HepG2 (cell line): ENCODE results near the gene SLC29A1. TPM values are rescaled to one million over a fixed set of nuclear protein-coding genes. Genes with fewer than 3 reads are reported as not detected.

Experiments
- ASH2L ChIP-seq: fragments of 300-600, 200-600 bp; sonication (generic); IDR thresholded peaks from 2 replicates; pipeline ENCODE4 v1.7.0; 2017; ENCODE audit warnings: low read depth, mild to moderate bottlenecking, moderate library complexity, mixed read lengths, low read length; ENCODE audit not compliant: insufficient read length
- DNMT1 ChIP-seq: sonication (generic); formaldehyde crosslinking; IDR thresholded peaks from 2 replicates; pipeline ENCODE4 v1.5.1; 2020; ENCODE audit warnings: mild to moderate bottlenecking, missing genetic modification reagents
- GFI1 ChIP-seq: sonication (generic); formaldehyde crosslinking; IDR thresholded peaks from 2 replicates; pipeline ENCODE4 v1.5.0; 2020; ENCODE audit warnings: missing genetic modification reagents, mild to moderate bottlenecking, borderline replicate concordance
- HMG20B ChIP-seq: conservative IDR thresholded peaks from 2 replicates; pipeline ENCODE4 v1.6.1; 2016; ENCODE audit warnings: missing genetic modification reagents, missing compliant biosample characterization
- KAT7 ChIP-seq: IDR thresholded peaks from 2 replicates; pipeline ENCODE4 v1.6.1; 2018; ENCODE audit warnings: borderline replicate concordance, missing compliant biosample characterization
- KDM4B ChIP-seq: sonication (generic); formaldehyde crosslinking; IDR thresholded peaks from 2 replicates; pipeline ENCODE4 v1.4.0; 2020; ENCODE audit warnings: missing genetic modification reagents
- MED13 ChIP-seq: sonication (generic); formaldehyde crosslinking; IDR thresholded peaks from 2 replicates; pipeline ENCODE4 v1.5.0; 2020; ENCODE audit warnings: missing genetic modification reagents
- MTA1 ChIP-seq: sonication (generic); formaldehyde crosslinking; IDR thresholded peaks from 2 replicates; pipeline ENCODE4 v1.4.0; 2020; ENCODE audit warnings: missing genetic modification reagents, mild to moderate bottlenecking, borderline replicate concordance
- MTF1 ChIP-seq: sonication (generic); formaldehyde crosslinking; IDR thresholded peaks from 2 replicates; pipeline ENCODE4 v1.5.0; 2020; ENCODE audit warnings: missing genetic modification reagents
- NFE2L1 ChIP-seq: sonication (generic); formaldehyde crosslinking; IDR thresholded peaks from 2 replicates; pipeline ENCODE4 v1.4.0; 2020; ENCODE audit warnings: missing genetic modification reagents, mild to moderate bottlenecking, borderline replicate concordance
- NFYB ChIP-seq: sonication (generic); formaldehyde crosslinking; IDR thresholded peaks from 2 replicates; pipeline ENCODE4 v1.4.0; 2020; ENCODE audit warnings: missing genetic modification reagents
- ONECUT2 ChIP-seq: sonication (generic); formaldehyde crosslinking; IDR thresholded peaks from 2 replicates; pipeline ENCODE4 v1.4.0; 2020; ENCODE audit warnings: missing genetic modification reagents
- PAF1 ChIP-seq: IDR thresholded peaks from 2 replicates; pipeline ENCODE4 v1.6.1; 2016; ENCODE audit warnings: missing genetic modification reagents, missing compliant biosample characterization
- SALL2 ChIP-seq: sonication (generic); formaldehyde crosslinking; IDR thresholded peaks from 2 replicates; pipeline ENCODE4 v1.8.1; 2023; ENCODE audit warnings: mild to moderate bottlenecking, missing genetic modification reagents, inconsistent platforms
- SRSF9 ChIP-seq: fragments of 200-400 bp; formaldehyde crosslinking; IDR thresholded peaks from 2 replicates; pipeline ENCODE4 v1.6.1; 2018; ENCODE audit warnings: borderline replicate concordance, mild to moderate bottlenecking, low read depth, low read length; ENCODE audit not compliant: insufficient read depth, poor library complexity, severe bottlenecking
- TCF7L2 ChIP-seq: IDR thresholded peaks from 2 replicates; pipeline ENCODE4 v1.6.1; 2011; ENCODE audit warnings: mild to moderate bottlenecking, low read depth, low read length, moderate library complexity
- ZBTB7A ChIP-seq: sonication (generic); formaldehyde crosslinking; IDR thresholded peaks from 2 replicates; pipeline ENCODE4 v1.8.0; 2022; ENCODE audit warnings: mild to moderate bottlenecking, missing genetic modification reagents
- ZKSCAN5 ChIP-seq: sonication (generic); formaldehyde crosslinking; IDR thresholded peaks from 2 replicates; pipeline ENCODE4 v1.5.1; 2020; ENCODE audit warnings: mild to moderate bottlenecking, missing genetic modification reagents
- ZNF780A ChIP-seq: sonication (generic); formaldehyde crosslinking; IDR thresholded peaks from 2 replicates; pipeline ENCODE4 v1.8.0; 2022; ENCODE audit warnings: mild to moderate bottlenecking, missing genetic modification reagents, moderate library complexity
- ZNF781 ChIP-seq: sonication (generic); formaldehyde crosslinking; IDR thresholded peaks from 2 replicates; pipeline ENCODE4 v1.5.1; 2020; ENCODE audit warnings: borderline replicate concordance, mild to moderate bottlenecking, missing genetic modification reagents; ENCODE audit errors: not compliant biosample characterization
- ZNF841 ChIP-seq: sonication (generic); formaldehyde crosslinking; IDR thresholded peaks from 2 replicates; pipeline ENCODE4 v1.8.1; 2023; ENCODE audit warnings: missing genetic modification reagents, borderline replicate concordance
- polyA plus RNA-seq, 8 experiments: library from polyadenylated mRNA; depleted of rRNA in 3 of 8; stranded (reverse) in 7 of 8; unstranded in 1 of 8; fragments of >200 nt; fragmentation: Illumina TruSeq in 4 of 8; extraction: Trizol in 4 of 8; gene quantifications; 2 replicates each; pipeline versions ENCODE4 v1.2.1 to v1.2.3, GENCODE V29; 2011 to 2016; ENCODE audit warnings: low read depth in 4 of 8, missing spikeins in 1 of 8, mixed read lengths in 1 of 8; ENCODE audit not compliant: insufficient read depth in 1 of 8
- total RNA-seq, 5 experiments: library from RNA; depleted of rRNA; stranded (reverse); fragments of >200 nt; fragmentation: Illumina TruSeq; extraction: Trizol; gene quantifications; 2 replicates each; pipeline ENCODE4 v1.2.3, GENCODE V29; 2016; ENCODE audit warnings: low read depth in 1 of 5
- TF ChIP-seq, protein P1 (sequence below): sonication (generic); formaldehyde crosslinking; IDR thresholded peaks from 2 replicates; pipeline ENCODE4 v1.5.0; 2020; ENCODE audit warnings: mild to moderate bottlenecking, missing genetic modification reagents
- TF ChIP-seq, protein P2 (sequence below): sonication (generic); formaldehyde crosslinking; conservative IDR thresholded peaks from 2 replicates; pipeline ENCODE4 v1.8.1; 2023; ENCODE audit warnings: missing genetic modification reagents
- TF ChIP-seq, protein P3 (sequence below): sonication (generic); formaldehyde crosslinking; conservative IDR thresholded peaks from 2 replicates; pipeline ENCODE4 v1.5.0; 2020; ENCODE audit warnings: missing genetic modification reagents
- TF ChIP-seq, protein P4 (sequence below): IDR thresholded peaks from 2 replicates; pipeline ENCODE4 v1.6.1; 2016; ENCODE audit warnings: mild to moderate bottlenecking

The SLC29A1 gene
- total and polyA plus RNA-seq, 2 of the 13 experiments (the other 11 are each of a cell fraction or from before 2014, with no cell fraction given): 43.2 to 106 TPM

DNA sequence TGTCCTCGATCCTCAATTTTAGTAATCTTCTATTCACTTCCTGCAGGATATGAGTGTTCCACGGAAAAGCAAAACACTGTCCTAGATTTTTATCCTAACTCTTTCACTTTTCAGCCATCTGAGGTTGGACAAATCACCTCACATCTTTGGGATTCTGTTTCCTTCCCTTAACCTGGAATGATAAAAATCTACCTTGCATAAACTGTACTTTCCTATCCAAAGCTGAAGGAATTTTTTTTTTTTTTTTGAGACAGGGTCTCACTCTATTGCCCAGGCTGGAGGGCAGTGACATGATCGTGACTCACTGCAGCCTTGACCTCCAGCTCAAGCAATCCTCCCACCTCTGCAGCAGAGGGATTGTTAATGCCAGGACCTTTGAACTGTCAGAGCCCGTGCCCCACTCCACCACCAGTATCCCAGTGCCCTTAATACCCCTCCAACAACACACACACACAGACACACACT lies 44.3 kb upstream of the SLC29A1 start (continued):
- TF ChIP-seq, protein P1, sequence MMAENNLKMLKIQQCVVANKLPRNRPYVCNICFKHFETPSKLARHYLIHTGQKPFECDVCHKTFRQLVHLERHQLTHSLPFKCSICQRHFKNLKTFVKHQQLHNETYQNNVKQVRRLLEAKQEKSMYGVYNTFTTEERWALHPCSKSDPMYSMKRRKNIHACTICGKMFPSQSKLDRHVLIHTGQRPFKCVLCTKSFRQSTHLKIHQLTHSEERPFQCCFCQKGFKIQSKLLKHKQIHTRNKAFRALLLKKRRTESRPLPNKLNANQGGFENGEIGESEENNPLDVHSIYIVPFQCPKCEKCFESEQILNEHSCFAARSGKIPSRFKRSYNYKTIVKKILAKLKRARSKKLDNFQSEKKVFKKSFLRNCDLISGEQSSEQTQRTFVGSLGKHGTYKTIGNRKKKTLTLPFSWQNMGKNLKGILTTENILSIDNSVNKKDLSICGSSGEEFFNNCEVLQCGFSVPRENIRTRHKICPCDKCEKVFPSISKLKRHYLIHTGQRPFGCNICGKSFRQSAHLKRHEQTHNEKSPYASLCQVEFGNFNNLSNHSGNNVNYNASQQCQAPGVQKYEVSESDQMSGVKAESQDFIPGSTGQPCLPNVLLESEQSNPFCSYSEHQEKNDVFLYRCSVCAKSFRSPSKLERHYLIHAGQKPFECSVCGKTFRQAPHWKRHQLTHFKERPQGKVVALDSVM (CRISPR knock-in tag): no peak
- TF ChIP-seq, protein P2, sequence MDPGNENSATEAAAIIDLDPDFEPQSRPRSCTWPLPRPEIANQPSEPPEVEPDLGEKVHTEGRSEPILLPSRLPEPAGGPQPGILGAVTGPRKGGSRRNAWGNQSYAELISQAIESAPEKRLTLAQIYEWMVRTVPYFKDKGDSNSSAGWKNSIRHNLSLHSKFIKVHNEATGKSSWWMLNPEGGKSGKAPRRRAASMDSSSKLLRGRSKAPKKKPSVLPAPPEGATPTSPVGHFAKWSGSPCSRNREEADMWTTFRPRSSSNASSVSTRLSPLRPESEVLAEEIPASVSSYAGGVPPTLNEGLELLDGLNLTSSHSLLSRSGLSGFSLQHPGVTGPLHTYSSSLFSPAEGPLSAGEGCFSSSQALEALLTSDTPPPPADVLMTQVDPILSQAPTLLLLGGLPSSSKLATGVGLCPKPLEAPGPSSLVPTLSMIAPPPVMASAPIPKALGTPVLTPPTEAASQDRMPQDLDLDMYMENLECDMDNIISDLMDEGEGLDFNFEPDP: no peak
- TF ChIP-seq NFE2L1 (no peak), KAT7 (CRISPR knock-in tag) (no peak), ASH2L (no peak), ZNF841 (CRISPR knock-in tag) (no peak), SALL2 (CRISPR knock-in tag) (no peak), SRSF9 (no peak), MTA1 (CRISPR knock-in tag) (0 out of 2 replicates have a peak, but pooled peaks have one; percentile 64), MTF1 (CRISPR knock-in tag) (no peak), ZNF781 (CRISPR knock-in tag) (no peak), MED13 (CRISPR knock-in tag) (no peak), PAF1 (CRISPR knock-in tag) (no peak), DNMT1 (CRISPR knock-in tag) (no peak), HMG20B (no peak), ZBTB7A (CRISPR knock-in tag) (no peak), GFI1 (no peak), KDM4B (no peak), ONECUT2 (no peak), TCF7L2 (no peak), ZKSCAN5 (CRISPR knock-in tag) (no peak), NFYB (CRISPR knock-in tag) (no peak), ZNF780A (no peak)
- TF ChIP-seq, protein P3, sequence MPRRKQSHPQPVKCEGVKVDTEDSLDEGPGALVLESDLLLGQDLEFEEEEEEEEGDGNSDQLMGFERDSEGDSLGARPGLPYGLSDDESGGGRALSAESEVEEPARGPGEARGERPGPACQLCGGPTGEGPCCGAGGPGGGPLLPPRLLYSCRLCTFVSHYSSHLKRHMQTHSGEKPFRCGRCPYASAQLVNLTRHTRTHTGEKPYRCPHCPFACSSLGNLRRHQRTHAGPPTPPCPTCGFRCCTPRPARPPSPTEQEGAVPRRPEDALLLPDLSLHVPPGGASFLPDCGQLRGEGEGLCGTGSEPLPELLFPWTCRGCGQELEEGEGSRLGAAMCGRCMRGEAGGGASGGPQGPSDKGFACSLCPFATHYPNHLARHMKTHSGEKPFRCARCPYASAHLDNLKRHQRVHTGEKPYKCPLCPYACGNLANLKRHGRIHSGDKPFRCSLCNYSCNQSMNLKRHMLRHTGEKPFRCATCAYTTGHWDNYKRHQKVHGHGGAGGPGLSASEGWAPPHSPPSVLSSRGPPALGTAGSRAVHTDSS: no peak
- TF ChIP-seq, protein P4, sequence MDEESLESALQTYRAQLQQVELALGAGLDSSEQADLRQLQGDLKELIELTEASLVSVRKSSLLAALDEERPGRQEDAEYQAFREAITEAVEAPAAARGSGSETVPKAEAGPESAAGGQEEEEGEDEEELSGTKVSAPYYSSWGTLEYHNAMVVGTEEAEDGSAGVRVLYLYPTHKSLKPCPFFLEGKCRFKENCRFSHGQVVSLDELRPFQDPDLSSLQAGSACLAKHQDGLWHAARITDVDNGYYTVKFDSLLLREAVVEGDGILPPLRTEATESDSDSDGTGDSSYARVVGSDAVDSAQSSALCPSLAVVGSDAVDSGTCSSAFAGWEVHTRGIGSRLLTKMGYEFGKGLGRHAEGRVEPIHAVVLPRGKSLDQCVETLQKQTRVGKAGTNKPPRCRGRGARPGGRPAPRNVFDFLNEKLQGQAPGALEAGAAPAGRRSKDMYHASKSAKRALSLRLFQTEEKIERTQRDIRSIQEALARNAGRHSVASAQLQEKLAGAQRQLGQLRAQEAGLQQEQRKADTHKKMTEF: peak; percentile 62; the same call in 1 of the 2 replicates
